DOHH2 (cell line): ENCODE measurements around the gene NFKB2.

Experiments used
- H3F3A ChIP-seq: fragments of 200-600 bp; sonication (generic), shearing (Covaris generic); 2 replicates; pipeline ENCODE4 v1.6.0; 2016; ENCODE audit warnings: antibody characterized with exemption, mild to moderate bottlenecking; ENCODE audit not compliant: control insufficient read depth, insufficient read depth
- H3K27ac ChIP-seq: fragments of 200-600 bp; sonication (generic); 2 replicates; pipeline ENCODE4 v1.5.1; 2014; ENCODE audit warnings: low read depth, mild to moderate bottlenecking, low read length, moderate library complexity
- H3K27me3 ChIP-seq: fragments of 200-600 bp; sonication (generic); 2 replicates; pipeline ENCODE4 v1.6.1; 2014; ENCODE audit warnings: mild to moderate bottlenecking, low read length, mixed read lengths; ENCODE audit not compliant: control insufficient read depth
- H3K36me3 ChIP-seq: fragments of 200-600 bp; sonication (generic); 2 replicates; pipeline ENCODE4 v1.6.1; 2014; ENCODE audit warnings: mild to moderate bottlenecking, low read length, moderate library complexity, mixed read lengths; ENCODE audit not compliant: control insufficient read depth
- H3K4me1 ChIP-seq: fragments of 200-600 bp; sonication (generic); 2 replicates; pipeline ENCODE4 v1.6.1; 2014; ENCODE audit warnings: mild to moderate bottlenecking, low read length, mixed read lengths; ENCODE audit not compliant: control insufficient read depth
- H3K4me2 ChIP-seq: fragments of 200-600 bp; sonication (generic); 2 replicates; pipeline ENCODE4 v1.6.0; 2014; ENCODE audit warnings: mild to moderate bottlenecking, low read length, moderate library complexity
- H3K4me3 ChIP-seq: fragments of 200-600 bp; sonication (generic); 2 replicates; pipeline ENCODE4 v1.5.1; 2014; ENCODE audit warnings: mild to moderate bottlenecking, low read length, mixed read lengths
- H3K79me2 ChIP-seq: fragments of 200-600 bp; sonication (generic); 2 replicates; pipeline ENCODE4 v1.6.1; 2014; ENCODE audit warnings: mild to moderate bottlenecking, low read length, mixed read lengths; ENCODE audit not compliant: control insufficient read depth
- H3K9me2 ChIP-seq: fragments of 200-600 bp; sonication (generic); replicated peaks from 2 replicates; pipeline ENCODE4 v1.6.1; 2014; ENCODE audit warnings: mild to moderate bottlenecking, low read length, mixed read lengths; ENCODE audit not compliant: control insufficient read depth
- H3K9me3 ChIP-seq: fragments of 200-600 bp; sonication (generic); 2 replicates; pipeline ENCODE4 v1.6.1; 2014; ENCODE audit warnings: antibody characterized with exemption, low read length, mixed read lengths; ENCODE audit not compliant: control insufficient read depth, insufficient read depth
- H4K20me1 ChIP-seq: fragments of 200-600 bp; sonication (generic); 2 replicates; pipeline ENCODE4 v1.6.0; 2014; ENCODE audit warnings: low read depth, mild to moderate bottlenecking, antibody characterized with exemption, low read length, moderate library complexity; ENCODE audit not compliant: control insufficient read depth, insufficient read depth
- CTCF ChIP-seq: fragments of 200-600 bp; sonication (generic); IDR thresholded peaks from one replicate; pipeline ENCODE4 v1.5.1; 2014; ENCODE audit warnings: antibody characterized with exemption, mild to moderate bottlenecking, low read depth, low read length; ENCODE audit not compliant: poor library complexity, severe bottlenecking
- EZH2phosphoT487 ChIP-seq: fragments of 200-600 bp; sonication (generic); IDR thresholded peaks from 2 replicates; pipeline ENCODE4 v1.6.1; 2017; ENCODE audit warnings: borderline replicate concordance, mild to moderate bottlenecking, antibody characterized with exemption, low read length, moderate library complexity, mixed read lengths

The NFKB2 gene

GRCh38 chr10:102435133-102435497 is 39.6 kb downstream of the NFKB2 start:
- Histone ChIP-seq H3K27me3 (peaks cover 15% of the 10 kb centered on the region), H3K27ac (no peak overlapping the region), H3F3A (no peaks in the 10 kb centered on the region), H3K36me3 (peaks cover 8% of the 10 kb centered on the region), H4K20me1 (no peaks in the 10 kb centered on the region), H3K4me1 (peaks cover 16% of the 10 kb centered on the region), H3K4me3 (no peak overlapping the region), H3K4me2 (no peak overlapping the region), H3K9me3 (no peaks in the 10 kb centered on the region), H3K79me2 (peaks cover 16% of the 10 kb centered on the region), H3K9me2 (no peaks in the 10 kb centered on the region)
- TF ChIP-seq EZH2phosphoT487 (no peak), CTCF (no peak)

DNA sequence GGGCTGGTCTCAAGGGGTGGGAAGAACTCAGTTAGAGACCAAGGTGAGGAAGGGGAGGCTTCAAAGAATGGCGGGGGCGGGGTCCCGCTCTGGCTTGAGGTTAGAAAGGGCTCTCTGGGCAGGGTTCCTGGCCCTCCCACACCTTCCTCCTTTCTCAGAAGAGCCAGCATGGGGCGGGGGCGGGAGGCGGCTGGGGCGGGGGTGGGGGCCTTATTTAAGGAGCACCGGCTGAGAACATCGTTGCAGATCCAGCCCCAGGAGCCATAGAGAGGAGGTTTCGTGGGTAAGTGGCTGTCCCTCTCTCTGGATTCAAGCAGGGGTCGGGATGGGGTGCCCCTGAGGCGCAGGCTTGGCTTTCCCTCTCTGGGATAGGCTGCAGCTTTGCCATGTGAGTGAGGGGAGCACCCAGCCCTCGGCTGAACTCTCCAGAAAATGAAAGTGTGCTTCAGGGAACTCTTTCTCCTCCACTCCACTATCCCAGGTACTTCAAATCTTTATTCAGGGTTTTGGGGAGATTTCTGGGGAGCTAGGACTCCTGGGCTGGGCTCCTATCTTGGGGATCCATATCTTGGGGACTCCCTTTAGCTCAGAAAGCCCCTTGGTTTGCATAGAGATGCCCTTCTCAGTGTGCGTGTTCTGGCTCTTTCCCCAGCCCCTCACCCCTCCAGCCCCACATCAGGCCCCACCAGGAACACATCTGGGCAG is 40.2 kb downstream of the NFKB2 start:
- H3K36me3 ChIP-seq = peaks cover 6% of the 10 kb centered on the region
- H3K79me2 ChIP-seq = peaks cover 14% of the 10 kb centered on the region
- no peaks in the 10 kb centered on the region for H3K9me2 ChIP-seq
- no peaks in the 10 kb centered on the region for H3K9me3 ChIP-seq
- peaks cover 18% of the 10 kb centered on the region for H3K4me1 ChIP-seq
- H3K27ac ChIP-seq = no peak overlapping the region
- no peaks in the 10 kb centered on the region for H3F3A ChIP-seq
- TF ChIP-seq EZH2phosphoT487 (no peak), CTCF (no peak)
- H4K20me1 ChIP-seq = no peaks in the 10 kb centered on the region
- H3K4me3 ChIP-seq = no peak overlapping the region
- no peak overlapping the region; the same call in 1 of the 2 replicates for H3K4me2 ChIP-seq
- peaks cover 15% of the 10 kb centered on the region for H3K27me3 ChIP-seq

GRCh38 chr10:102436312-102436711 is 40.8 kb downstream of the NFKB2 start:
- H3F3A ChIP-seq = no peaks in the 10 kb centered on the region
- peaks cover 5% of the 10 kb centered on the region for H3K36me3 ChIP-seq
- no peaks in the 10 kb centered on the region for H3K9me3 ChIP-seq
- peaks cover 10% of the 10 kb centered on the region for H3K79me2 ChIP-seq
- peaks cover 19% of the 10 kb centered on the region for H3K4me1 ChIP-seq
- no peaks in the 10 kb centered on the region for H3K9me2 ChIP-seq
- no peak overlapping the region for H3K4me3 ChIP-seq
- no peaks in the 10 kb centered on the region for H4K20me1 ChIP-seq
- H3K4me2 ChIP-seq = no peak overlapping the region
- H3K27ac ChIP-seq = no peak overlapping the region
- no peak for TF ChIP-seq EZH2phosphoT487
- TF ChIP-seq CTCF = no peak
- H3K27me3 ChIP-seq = peaks cover 15% of the 10 kb centered on the region
